Myocyte (in vitro differentiated cells): ENCODE results near the gene MSANTD2. TPM values are rescaled to one million over a fixed set of nuclear protein-coding genes. Genes with fewer than 3 reads are reported as not detected.

Source experiments
- DNase-seq: peaks from one replicate; pipeline ENCODE4 v3.0.0-alpha.2; 2012; ENCODE audit warnings: low read depth
- total RNA-seq: library from RNA; depleted of rRNA; stranded (reverse); fragments of >200 nt; gene quantifications from 2 replicates; pipeline ENCODE4 v1.2.3, GENCODE V29; 2014

MSANTD2 gene
- total RNA-seq, 1 donor from 2014 or later, result 5.7 TPM

DNA sequence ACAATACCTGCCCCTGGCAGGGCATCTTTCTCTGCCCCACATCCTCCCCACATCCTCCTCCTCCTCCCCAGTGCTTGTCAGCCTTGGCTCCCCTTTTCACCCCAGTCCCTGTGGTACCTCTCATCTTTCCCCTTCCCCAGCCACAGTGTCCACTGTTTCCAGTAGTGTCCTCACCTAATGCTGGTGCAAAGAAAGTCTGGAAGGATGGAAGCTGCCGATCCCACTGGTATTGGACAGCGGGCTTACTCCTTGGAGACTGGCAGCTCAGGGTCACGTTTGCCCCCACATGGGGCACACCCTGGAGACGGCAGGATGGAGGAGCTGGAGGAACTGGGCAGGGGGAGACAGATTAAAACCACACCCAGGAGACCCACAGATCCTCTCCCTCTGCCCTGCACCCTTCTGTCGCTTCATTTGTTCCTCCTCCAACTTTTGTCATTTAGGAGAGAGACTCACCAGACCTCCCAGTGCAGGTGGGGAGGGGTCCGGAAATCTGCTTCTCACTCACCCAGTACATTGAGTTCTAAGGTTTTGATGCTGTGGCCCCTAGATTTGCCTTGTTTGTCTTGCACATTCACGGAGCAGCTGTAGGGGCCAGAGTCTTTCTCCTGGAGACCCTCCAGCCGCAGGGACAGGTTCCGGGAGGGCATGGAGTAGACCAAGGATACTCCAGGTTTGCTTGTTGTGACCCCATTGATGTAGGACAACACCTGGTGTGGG, 44.0 kb downstream of the MSANTD2 start:
- no peak for DNase-seq

GRCh38 chr11:124754710-124755109, 45.5 kb downstream of the MSANTD2 start:
- no peak for DNase-seq

DNA sequence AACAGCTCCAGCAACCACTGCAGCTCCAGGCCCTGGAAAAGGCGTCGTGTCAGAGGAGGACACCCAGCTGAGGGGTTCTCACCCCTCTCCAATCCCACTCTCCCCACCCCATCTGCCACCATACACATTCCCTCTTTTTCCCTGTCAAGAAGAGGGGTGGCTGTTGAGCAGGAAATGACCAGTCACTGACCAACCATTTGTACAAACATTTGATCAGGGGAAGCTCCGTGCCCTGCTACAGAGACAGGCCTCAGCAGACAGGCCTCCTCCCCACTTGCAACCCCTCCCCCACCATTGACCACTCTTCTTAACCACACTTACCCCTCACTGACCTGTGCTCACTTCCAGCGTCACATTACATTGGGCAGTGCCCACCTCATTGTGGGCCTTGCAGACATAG, 45.9 kb downstream of the MSANTD2 start:
- no peak for DNase-seq

DNA sequence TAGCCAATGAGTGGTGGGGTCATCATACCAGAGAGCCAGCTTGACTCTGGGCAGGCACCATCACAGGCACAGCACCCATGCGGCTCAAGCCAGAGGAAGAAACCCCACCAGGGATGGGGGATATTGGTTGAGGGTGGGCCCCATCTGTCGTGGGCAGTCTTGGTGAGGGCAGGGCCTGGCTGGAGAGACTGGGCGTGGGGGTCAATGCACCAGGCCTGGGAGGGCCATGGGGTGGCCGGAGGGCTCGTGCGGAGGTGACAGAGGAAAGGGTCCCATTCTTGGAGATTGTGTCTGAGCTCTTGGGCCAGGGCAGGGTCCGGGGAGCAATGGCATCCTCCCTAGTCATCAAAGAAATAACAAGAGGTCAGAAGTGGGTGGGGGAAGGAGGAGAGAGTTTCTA, 46.6 kb downstream of the MSANTD2 start:
- no peak for DNase-seq

DNA sequence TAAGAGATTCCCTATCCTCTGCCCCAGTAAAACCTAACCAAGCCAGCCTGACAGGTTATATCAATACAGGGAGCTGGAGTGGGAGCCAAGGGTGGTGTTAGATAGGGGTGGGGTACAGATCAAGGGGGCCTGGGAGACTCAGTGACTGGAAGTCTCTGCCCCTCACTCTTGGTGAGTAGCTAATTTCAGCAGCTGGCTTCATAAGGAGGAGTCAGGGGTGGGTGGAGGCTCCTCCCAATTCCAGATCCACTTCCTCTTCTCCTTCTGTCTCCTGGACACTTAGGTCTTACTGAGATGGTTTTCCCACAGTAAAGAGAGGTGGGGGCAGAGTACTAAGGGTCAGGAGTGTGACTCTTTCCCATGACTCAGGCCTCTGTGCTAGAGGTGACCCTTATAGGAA, 47.0 kb downstream of the MSANTD2 start:
- no peak for DNase-seq

DNA sequence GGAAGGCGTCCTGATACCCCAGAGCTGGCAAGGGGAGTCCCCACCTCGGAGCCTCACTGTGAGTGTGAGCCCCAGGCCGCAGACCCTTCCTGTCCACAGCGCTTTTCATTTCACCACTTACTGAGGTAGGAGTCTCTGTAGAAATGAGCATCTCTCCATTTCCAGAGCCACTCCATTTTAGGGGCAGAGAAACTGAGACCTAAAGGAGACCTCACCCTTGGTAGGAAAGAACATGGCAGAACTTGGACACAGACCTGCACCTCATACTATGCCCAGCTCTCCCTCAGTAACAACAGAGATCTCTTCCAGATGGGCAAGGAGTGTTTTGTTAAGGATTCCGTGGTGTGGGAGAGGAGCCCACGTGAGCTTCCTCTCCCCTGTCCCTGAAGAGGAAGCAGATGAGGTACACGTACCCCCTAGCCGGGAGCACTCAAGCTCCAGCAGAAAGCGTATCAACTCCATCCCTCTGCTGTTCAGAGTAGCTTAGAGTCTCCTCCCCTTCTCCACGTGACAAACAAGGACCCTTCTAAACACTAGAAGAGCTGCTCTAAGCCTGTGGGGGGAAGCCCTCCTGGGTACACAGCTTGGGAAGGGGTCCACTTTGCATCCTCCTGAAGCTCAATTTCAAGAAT, 47.6 kb downstream of the MSANTD2 start:
- DNase-seq, result no peak

GRCh38 chr11:124751741-124752470, 48.3 kb downstream of the MSANTD2 start, which contains the start of gene VSIG2:
Gene VSIG2, minus strand, starts transcription at chr11:124752255. Its CDS starts 118 bp downstream, at chr11:124752137.
- DNase-seq, result no peak

- no peak for DNase-seq
These were observed 48.8 kb downstream of the MSANTD2 start for GRCh38 chr11:124751391-124751740.

DNA sequence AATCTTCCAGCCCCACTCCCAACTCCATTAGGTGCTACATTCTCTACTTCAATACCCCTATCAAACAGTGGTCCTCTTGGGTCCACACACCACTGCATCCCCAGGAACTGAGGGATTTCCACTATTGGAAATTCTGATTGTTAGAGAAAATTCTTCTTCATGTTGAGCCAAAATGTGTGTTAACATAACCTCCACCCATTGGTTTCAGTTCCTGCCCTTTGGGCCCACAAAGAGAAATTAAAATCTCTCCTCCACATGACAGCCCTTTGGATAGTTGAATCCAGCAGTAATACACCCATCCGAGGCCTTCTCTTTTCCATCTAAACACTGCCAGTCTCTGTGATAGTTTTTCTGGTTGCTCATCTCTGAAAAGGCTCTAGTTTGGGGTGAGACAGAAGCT, 50.3 kb downstream of the MSANTD2 start:
- no peak for DNase-seq

GRCh38 chr11:124748481-124749343, 51.5 kb downstream of the MSANTD2 start:
- DNase-seq, result no peak

- DNase-seq, result no peak
These were observed 52.1 kb downstream of the MSANTD2 start for GRCh38 chr11:124748100-124748418.

GRCh38 chr11:124747406-124748099, 52.7 kb downstream of the MSANTD2 start:
- DNase-seq, result no peak

DNA sequence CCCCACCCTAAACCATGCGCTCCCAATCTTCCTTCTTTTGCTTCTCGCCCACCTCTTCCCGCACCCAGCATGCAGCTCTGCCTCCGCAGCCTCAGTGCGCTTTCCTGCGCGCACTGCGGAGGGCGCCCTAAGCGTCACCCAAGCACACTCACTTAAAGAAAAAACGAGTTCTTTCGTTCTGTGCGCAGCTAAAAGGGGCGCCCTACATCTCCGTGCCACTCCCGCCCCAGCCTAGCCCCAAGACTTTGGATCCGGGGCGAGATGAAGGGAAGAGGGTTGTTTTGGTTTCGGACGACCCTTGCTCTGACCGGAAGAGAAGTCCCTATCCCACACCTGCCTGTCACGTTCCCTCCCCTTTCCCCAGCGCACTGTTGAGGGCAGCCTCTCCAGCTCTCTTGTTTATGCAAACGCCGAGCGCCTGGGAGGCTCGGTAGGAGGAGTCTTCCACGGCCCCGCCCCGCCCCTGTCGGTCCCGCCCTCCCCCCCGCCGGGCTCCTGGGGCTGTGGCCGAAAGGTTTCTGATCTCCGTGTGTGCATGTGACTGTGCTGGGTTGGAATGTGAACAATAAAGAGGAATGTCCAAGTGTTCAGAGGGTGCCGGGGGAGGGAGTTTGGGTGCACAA, 53.5 kb downstream of the MSANTD2 start:
- peak; percentile 47 for DNase-seq

- DNase-seq, result no peak
These were observed 54.2 kb downstream of the MSANTD2 start for GRCh38 chr11:124745835-124746620.

DNA sequence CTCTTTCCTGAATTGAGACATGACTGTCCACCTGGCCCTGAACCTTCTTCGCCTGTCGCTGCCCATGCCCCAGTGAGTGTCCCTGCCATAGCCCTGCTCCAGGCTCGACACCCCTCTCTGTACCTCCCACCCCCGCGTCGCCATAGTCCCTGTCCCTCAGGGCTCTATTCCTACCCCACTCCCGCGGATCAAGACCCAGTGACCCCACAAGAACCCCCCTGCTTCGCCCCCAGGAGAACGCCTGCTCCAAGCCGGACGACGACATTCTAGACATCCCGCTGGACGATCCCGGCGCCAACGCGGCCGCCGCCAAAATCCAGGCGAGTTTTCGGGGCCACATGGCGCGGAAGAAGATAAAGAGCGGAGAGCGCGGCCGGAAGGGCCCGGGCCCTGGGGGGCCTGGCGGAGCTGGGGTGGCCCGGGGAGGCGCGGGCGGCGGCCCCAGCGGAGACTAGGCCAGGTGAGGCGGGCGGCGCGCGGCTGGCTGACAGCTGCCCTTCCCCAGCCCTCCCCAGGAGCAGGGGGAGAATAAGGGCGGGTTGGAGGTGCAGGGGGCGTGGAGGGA, 54.9 kb downstream of the MSANTD2 start:
- DNase-seq, result no peak

DNA sequence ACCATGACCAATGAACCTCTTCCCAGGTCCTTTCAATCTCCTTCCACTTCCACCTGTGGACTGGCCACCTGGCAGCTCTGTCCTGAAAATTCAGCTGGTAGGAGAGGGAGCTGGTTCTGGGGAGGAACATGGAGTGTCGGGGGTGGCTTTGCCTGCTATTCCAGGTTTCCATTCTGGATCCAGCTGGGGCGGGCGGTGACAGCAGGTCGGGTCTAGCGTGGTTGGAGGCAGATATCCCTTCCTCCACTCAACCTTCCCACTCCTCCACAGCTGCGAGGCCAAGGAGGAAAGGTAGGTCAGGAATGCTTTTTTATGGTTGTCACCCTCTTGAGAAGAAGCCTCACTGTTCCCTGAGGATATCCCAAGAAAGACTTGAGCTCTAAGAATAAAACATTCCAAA, 57.2 kb downstream of the MSANTD2 start:
- DNase-seq, result no peak

DNA sequence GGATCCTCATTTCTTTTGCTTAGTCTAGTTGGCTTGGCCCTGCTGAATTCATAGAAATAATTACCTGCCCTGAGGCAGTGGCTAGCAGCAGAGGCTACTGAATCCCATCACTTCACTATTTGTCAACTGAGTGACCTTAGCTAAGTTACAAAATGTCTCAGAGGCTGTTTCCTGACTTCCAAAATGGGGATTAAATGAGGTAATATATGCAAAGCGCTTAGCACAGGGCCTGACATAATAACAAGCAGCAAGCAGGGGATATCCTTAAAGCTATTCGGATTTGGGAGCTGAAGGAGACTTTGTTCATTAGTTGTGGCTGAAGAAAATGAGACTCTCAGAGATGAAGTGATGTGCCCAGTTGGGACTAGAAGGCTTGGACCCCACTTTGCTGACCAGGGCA, 57.7 kb downstream of the MSANTD2 start:
- DNase-seq, result no peak

- no peak for DNase-seq
These were observed 59.8 kb downstream of the MSANTD2 start for GRCh38 chr11:124740277-124740882.
